Spinal cord (tissue), 10 donors: ENCODE measurements around the gene ICE2. TPM values are rescaled to one million over a fixed set of nuclear protein-coding genes. Genes with fewer than 3 reads are reported as not detected.
"Not testable (repeated sequence)": the region's sequence is repeated elsewhere in the genome, so short reads cannot be mapped to it uniquely, and the experiment has no call there.

Source experiments
- DNase-seq, 6 donors: peaks; one replicate each; pipeline versions ENCODE4 v3.0.0 to v3.0.0-alpha.2; 2013 to 2015; ENCODE audit warnings: low spot score in 6 of 6, low read depth in 4 of 6
- H3K27ac ChIP-seq: one replicate; pipeline ENCODE4 v1.5.1; 2013; ENCODE audit warnings: low read depth, low read length, control low read depth
- H3K27me3 ChIP-seq: one replicate; pipeline ENCODE4 v1.6.1; 2013; ENCODE audit warnings: low read length; ENCODE audit not compliant: control insufficient read depth, insufficient read depth
- H3K36me3 ChIP-seq: one replicate; pipeline ENCODE4 v1.6.1; 2013; ENCODE audit warnings: low read length; ENCODE audit not compliant: control insufficient read depth, insufficient read depth
- H3K4me1 ChIP-seq: one replicate; pipeline ENCODE4 v1.6.1; 2013; ENCODE audit warnings: low read length; ENCODE audit not compliant: control insufficient read depth, insufficient read depth
- H3K4me3 ChIP-seq: one replicate; pipeline ENCODE4 v1.5.1; 2013; ENCODE audit warnings: low read depth, low read length, control low read depth
- H3K9me3 ChIP-seq: one replicate; pipeline ENCODE4 v1.6.1; 2013; ENCODE audit warnings: low read length; ENCODE audit not compliant: control insufficient read depth, insufficient read depth
- WGBS: methylation state at CpG from one replicate; pipeline ENCODE4 v1.1.5; 2013; ENCODE audit warnings: missing lambda C conversion rate; ENCODE audit not compliant: insufficient coverage; 5-methylcytosine and 5-hydroxymethylcytosine counted together
- polyA plus RNA-seq, 2 donors: library from polyadenylated mRNA; unstranded; fragments of 120-200 nt; gene quantifications; one replicate each; pipeline ENCODE4 v1.2.1, GENCODE V29; 2013; ENCODE audit not compliant: insufficient read length in 2 of 2
- total RNA-seq, 2 donors: library from RNA; depleted of rRNA in 1 of 2; stranded (reverse); fragments of 120-200 nt in 1 of 2; fragments of >200 nt in 1 of 2; gene quantifications; one replicate each; pipeline versions ENCODE4 v1.2.3 to v1.2.4, GENCODE V29; 2013 to 2014
- donor health status: healthy.

The ICE2 gene
- total and polyA plus RNA-seq, 4 donors: 38.7 to 63.8 (median 44.1) TPM

- no peaks in the 10 kb centered on the region for H3K27me3 ChIP-seq
- peaks cover 6% of the 10 kb centered on the region for H3K4me1 ChIP-seq
- H3K36me3 ChIP-seq: no peaks in the 10 kb centered on the region
- H3K4me3 ChIP-seq: no peak overlapping the region
- no peaks in the 10 kb centered on the region for H3K9me3 ChIP-seq
- DNase-seq: no peak
- no peak overlapping the region for H3K27ac ChIP-seq
- 100% methylated on average over 1 of the region's 2 CpGs for WGBS
These were observed 73.5 kb downstream of the ICE2 start for GRCh38 chr15:60405399-60405798.

- H3K27me3 ChIP-seq, H3K36me3 ChIP-seq, DNase-seq, H3K4me3 ChIP-seq, H3K4me1 ChIP-seq, H3K9me3 ChIP-seq, H3K27ac ChIP-seq: not testable (repeated sequence)
- WGBS: 97% methylated on average over 10 of the region's 12 CpGs
These were observed 74.6 kb downstream of the ICE2 start for GRCh38 chr15:60404351-60404750.

DNA sequence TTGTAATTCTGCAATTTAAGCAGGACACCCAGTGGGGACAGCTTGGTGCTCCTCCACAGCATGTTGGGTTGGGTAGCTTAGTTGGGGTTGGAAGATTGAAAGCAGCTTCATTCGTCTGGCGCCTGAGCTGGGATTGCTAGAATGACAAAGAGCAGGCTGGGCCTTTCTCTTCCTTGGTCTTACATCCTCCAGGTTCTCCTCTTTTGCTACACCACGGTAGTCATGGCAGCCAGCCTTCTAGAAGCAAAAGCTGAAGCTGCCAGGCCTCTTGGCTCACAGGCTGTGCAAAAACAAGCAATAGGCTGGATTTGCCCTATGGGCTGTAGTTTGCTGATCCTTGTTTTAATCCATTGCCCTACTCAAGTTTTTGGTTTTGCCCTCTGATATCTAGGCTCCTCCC, 78.0 kb downstream of the ICE2 start:
- no peaks in the 10 kb centered on the region for H3K36me3 ChIP-seq
- H3K4me3 ChIP-seq: no peak overlapping the region
- DNase-seq: peak in 1 of 6 donors; percentile 47
- 0% methylated on average over 1 of the region's 3 CpGs for WGBS
- no peak overlapping the region for H3K27ac ChIP-seq
- peaks cover 7% of the 10 kb centered on the region for H3K27me3 ChIP-seq
- peaks cover 35% of the 10 kb centered on the region for H3K4me1 ChIP-seq
- H3K9me3 ChIP-seq: no peaks in the 10 kb centered on the region

DNA sequence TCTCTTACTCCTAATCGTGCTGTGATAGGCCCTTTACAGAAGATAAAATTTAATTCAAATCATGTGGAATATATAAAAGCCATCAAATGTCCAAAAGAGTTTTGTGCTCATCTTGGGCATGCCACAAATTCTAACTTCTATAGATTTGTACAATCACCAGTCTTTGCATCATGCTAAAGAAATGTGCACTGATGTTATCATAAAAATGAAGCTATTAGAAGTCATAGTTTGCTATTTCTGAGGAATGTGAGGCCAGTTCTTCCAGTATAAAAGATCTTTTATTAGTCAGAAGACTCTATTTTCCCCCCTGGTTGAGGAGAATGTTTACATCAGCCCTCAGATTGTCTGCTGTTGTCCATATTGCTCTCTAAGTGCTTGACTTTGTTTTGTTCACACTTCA, 79.0 kb downstream of the ICE2 start:
- no peak for DNase-seq
- no peak overlapping the region for H3K4me3 ChIP-seq
- no peaks in the 10 kb centered on the region for H3K9me3 ChIP-seq
- peaks cover 7% of the 10 kb centered on the region for H3K27me3 ChIP-seq
- H3K36me3 ChIP-seq: no peaks in the 10 kb centered on the region
- H3K27ac ChIP-seq: peak overlapping the region; percentile 94
- H3K4me1 ChIP-seq: peaks cover 36% of the 10 kb centered on the region
- no CpG with 5 or more reads among the region's 1 CpG for WGBS

- H3K9me3 ChIP-seq: no peaks in the 10 kb centered on the region
- H3K4me1 ChIP-seq: peaks cover 39% of the 10 kb centered on the region
- WGBS: 50% methylated on average over 16 of the region's 21 CpGs
- DNase-seq: no peak
- H3K27ac ChIP-seq: peak overlapping the region; percentile 94
- no peaks in the 10 kb centered on the region for H3K36me3 ChIP-seq
- peaks cover 7% of the 10 kb centered on the region for H3K27me3 ChIP-seq
- H3K4me3 ChIP-seq: peak overlapping the region; percentile 45
These were observed 79.6 kb downstream of the ICE2 start for GRCh38 chr15:60399246-60399915.

- Histone ChIP-seq H3K27ac (peak within 1 kb of the TSS; percentile 94), H3K27me3 (peaks cover 7% of the 10 kb centered on the region), H3K4me3 (peak within 1 kb of the TSS; percentile 74), H3K4me1 (peaks cover 48% of the 10 kb centered on the region), H3K9me3 (no peaks in the 10 kb centered on the region), H3K36me3 (no peaks in the 10 kb centered on the region)
- DNase-seq: peak in 1 of 6 donors; percentile 78
- WGBS: under 1% methylated on average over 44 of the region's 53 CpGs
These were observed 81.0 kb downstream of the ICE2 start, which contains the start of gene ANXA2 for GRCh38 chr15:60397772-60398445. TSS of gene ANXA2 (minus strand) at chr15:60397986. CDS start at chr15:60386075, 11,911 bp downstream.

DNA sequence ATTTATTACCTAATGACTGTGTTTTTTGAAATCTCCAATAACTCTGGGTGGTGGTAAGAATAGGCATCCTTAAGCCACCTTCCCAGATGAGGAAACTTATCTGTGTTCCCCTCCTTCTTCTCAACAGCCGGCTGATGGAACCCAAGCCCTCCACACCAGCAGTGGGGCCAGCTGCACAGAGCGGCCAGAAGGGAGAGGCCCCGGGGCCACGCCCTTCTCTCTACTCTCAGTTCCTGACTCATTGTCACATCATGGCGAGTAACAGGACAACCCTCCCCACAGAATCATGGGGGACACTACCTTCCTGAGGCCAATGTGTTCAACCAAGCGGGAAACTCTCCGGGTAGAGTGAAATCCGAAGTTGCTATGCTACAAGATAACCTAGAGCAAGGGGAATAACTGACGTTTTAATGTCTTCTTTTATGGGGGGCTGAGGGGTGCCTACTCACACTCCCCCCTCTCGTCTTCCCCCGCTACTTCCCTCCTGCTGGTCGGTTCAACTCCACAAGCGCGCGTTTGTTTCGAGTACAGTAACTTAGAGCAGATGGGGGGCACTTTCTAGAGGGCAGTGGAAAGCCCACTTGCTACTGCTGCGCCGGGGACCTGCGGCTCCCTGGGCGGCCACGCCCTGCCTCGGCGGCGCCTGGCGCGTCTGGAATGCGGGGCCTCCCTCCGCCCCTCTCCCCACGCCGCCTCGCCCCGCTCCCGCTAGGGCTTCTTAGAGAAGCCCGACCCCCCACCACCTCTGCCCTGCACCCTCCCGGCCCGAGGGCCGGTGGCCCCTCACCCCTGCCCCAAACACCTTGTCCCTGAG, 81.8 kb downstream of the ICE2 start:
- H3K4me3 ChIP-seq: peak overlapping the region; percentile 74
- no peaks in the 10 kb centered on the region for H3K9me3 ChIP-seq
- DNase-seq: peak in 1 of 6 donors; percentile 50
- H3K27ac ChIP-seq: peak overlapping the region; percentile 91
- H3K27me3 ChIP-seq: peaks cover 7% of the 10 kb centered on the region
- H3K36me3 ChIP-seq: no peaks in the 10 kb centered on the region
- 6% methylated on average over 25 of the region's 37 CpGs for WGBS
- peaks cover 46% of the 10 kb centered on the region for H3K4me1 ChIP-seq

- Histone ChIP-seq H3K9me3 (no peaks in the 10 kb centered on the region), H3K27me3 (peaks cover 7% of the 10 kb centered on the region), H3K27ac (peak overlapping the region; percentile 91), H3K36me3 (no peaks in the 10 kb centered on the region), H3K4me1 (peaks cover 46% of the 10 kb centered on the region), H3K4me3 (peak overlapping the region; percentile 74)
- WGBS: 85% methylated on average over 4 of the region's 5 CpGs
- DNase-seq: no peak
These were observed 82.4 kb downstream of the ICE2 start for GRCh38 chr15:60396560-60396957.

DNA sequence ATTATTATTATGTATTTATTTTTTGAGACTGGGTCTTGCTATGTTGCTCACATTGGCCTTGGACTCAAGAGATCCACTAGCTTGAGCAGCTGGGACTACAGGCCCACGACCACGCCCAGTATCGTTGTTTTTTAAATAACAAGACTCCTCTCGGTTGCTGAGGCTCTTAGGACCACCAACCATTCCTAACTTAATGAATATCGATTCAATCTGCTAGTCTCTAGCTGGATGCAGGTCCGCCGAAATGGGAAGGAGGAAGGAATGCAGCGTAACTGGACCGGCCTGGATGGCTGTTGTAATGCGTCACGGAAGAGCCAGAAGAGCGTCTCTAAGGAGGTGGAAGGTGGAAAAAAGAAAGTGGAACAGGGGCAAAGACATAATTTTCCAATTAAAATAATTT, 82.8 kb downstream of the ICE2 start:
- Histone ChIP-seq H3K9me3 (no peaks in the 10 kb centered on the region), H3K36me3 (no peaks in the 10 kb centered on the region), H3K27ac (peak overlapping the region; percentile 91), H3K4me3 (peak overlapping the region; percentile 74), H3K27me3 (peaks cover 7% of the 10 kb centered on the region), H3K4me1 (peaks cover 48% of the 10 kb centered on the region)
- WGBS: no CpG with 5 or more reads among the region's 12 CpGs
- no peak for DNase-seq
